Measurements from ENCODE around the gene MRPS9.

- no peak for TF ChIP-seq CTCF (IDR thresholded peaks at IDR 0.05; ENCODE audit: low read length)
- TF ChIP-seq EZH2 (IDR thresholded peaks at IDR 0.05; ENCODE audit: borderline replicate concordance, low read length): no peak
Observed at GRCh38 chr2:105140240-105140568, 102.3 kb downstream of the MRPS9 start.

Data from OCI-LY1 (cell line).